NCI-H510A (cell line): ENCODE data around the gene ZNF91.
"Not testable (repeated sequence)": the region's sequence is repeated elsewhere in the genome, so short reads cannot be mapped to it uniquely, and the experiment has no call there.

ENCODE experiments used
- DNase-seq: peaks from one replicate; lab custom pipeline; 2025; lab: John Stamatoyannopoulos, UW

The ZNF91 gene

GRCh38 chr19:23318941-23319340 is 76.3 kb downstream of the ZNF91 start:
- not testable (repeated sequence) for DNase-seq

- DNase-seq, result no peak
These were observed 77.1 kb downstream of the ZNF91 start for GRCh38 chr19:23318143-23318542.

- DNase-seq, result no peak
These were observed 80.0 kb downstream of the ZNF91 start for GRCh38 chr19:23315286-23315685.

- no peak for DNase-seq
These were observed 80.6 kb downstream of the ZNF91 start for GRCh38 chr19:23314505-23315251.

GRCh38 chr19:23313196-23313595 is 82.1 kb downstream of the ZNF91 start:
- no peak for DNase-seq

GRCh38 chr19:23312515-23312914 is 82.8 kb downstream of the ZNF91 start:
- no peak for DNase-seq

GRCh38 chr19:23311551-23311950 is 83.7 kb downstream of the ZNF91 start:
- no peak for DNase-seq

GRCh38 chr19:23310729-23311211 is 84.5 kb downstream of the ZNF91 start:
- no peak for DNase-seq

- DNase-seq, result no peak
These were observed 85.3 kb downstream of the ZNF91 start for GRCh38 chr19:23309926-23310325.

GRCh38 chr19:23305555-23305954 is 89.7 kb downstream of the ZNF91 start:
- DNase-seq, result no peak

- DNase-seq, result no peak
These were observed 91.0 kb downstream of the ZNF91 start for GRCh38 chr19:23304238-23304637.

- no peak for DNase-seq
These were observed 101.1 kb downstream of the ZNF91 start for GRCh38 chr19:23294141-23294540.

- DNase-seq, result not testable (repeated sequence)
These were observed 105.3 kb downstream of the ZNF91 start for GRCh38 chr19:23289966-23290365.
